Stomach (tissue), 4 donors: ENCODE results near the gene CYP26A1.

Experiments used
- POLR2A ChIP-seq, 4 donors: fragments of 450-650 bp; IDR thresholded peaks; one replicate each; pipeline ENCODE4 v1.6.1; 2016; ENCODE audit warnings: antibody characterized with exemption in 4 of 4, control low read depth in 2 of 4, mild to moderate bottlenecking in 1 of 4, moderate library complexity in 1 of 4
- TF ChIP-seq, protein P1 (sequence below), 7 experiments: fragments of 450-650 bp in 4 of 7; fragments of 200-600 bp in 3 of 7; sonication (generic) in 3 of 7; IDR thresholded peaks; one replicate each; pipeline ENCODE4 v1.5.1; 2016 to 2019; ENCODE audit warnings: antibody characterized with exemption in 7 of 7, control low read depth in 2 of 7, mild to moderate bottlenecking in 1 of 7

DNA sequence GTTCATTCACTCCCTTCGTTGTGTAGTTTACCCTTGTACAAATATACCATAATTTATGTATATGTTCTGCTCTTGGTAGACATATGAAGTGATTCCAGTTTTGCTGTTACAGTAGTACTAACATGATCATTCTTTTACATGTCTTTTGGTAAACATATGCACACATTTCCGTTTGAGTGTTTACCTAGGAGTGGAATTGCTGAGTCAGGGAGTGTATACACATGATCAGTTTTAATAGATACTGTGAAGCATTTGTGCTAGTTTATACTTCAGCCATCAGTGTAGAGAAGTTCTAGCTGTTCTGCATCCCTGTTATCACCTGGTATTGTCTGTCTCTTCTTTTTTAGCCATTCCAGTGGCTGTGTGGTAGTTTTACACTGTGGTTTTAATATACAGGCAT, 47.6 kb upstream of the CYP26A1 start:
- TF ChIP-seq, protein P1, sequence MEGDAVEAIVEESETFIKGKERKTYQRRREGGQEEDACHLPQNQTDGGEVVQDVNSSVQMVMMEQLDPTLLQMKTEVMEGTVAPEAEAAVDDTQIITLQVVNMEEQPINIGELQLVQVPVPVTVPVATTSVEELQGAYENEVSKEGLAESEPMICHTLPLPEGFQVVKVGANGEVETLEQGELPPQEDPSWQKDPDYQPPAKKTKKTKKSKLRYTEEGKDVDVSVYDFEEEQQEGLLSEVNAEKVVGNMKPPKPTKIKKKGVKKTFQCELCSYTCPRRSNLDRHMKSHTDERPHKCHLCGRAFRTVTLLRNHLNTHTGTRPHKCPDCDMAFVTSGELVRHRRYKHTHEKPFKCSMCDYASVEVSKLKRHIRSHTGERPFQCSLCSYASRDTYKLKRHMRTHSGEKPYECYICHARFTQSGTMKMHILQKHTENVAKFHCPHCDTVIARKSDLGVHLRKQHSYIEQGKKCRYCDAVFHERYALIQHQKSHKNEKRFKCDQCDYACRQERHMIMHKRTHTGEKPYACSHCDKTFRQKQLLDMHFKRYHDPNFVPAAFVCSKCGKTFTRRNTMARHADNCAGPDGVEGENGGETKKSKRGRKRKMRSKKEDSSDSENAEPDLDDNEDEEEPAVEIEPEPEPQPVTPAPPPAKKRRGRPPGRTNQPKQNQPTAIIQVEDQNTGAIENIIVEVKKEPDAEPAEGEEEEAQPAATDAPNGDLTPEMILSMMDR (IDR thresholded peaks at IDR 0.05): no peak
- TF ChIP-seq POLR2A (IDR thresholded peaks at IDR 0.05): no peak
